ENCODE measurements around the gene NIT1. TPM values are rescaled to one million over a fixed set of nuclear protein-coding genes. Genes with fewer than 3 reads are reported as not detected.
A peak's percentile ranks its signal among the peaks of the same experiment; 100 is the strongest.

Gene NIT1
- total and polyA plus RNA-seq, 2 of the 13 experiments (the other 11 are each of a cell fraction or from before 2014, with no cell fraction given): 22.7 to 31.0 TPM

- TF ChIP-seq NR0B2 (CRISPR knock-in tag; IDR thresholded peaks at IDR 0.05): no peak
- no peak for TF ChIP-seq RERE (CRISPR knock-in tag; IDR thresholded peaks at IDR 0.05; ENCODE audit: low read depth)
- TF ChIP-seq ZNF609 (CRISPR knock-in tag; IDR thresholded peaks at IDR 0.05; ENCODE audit: borderline replicate concordance): 0 out of 2 replicates have a peak, but pooled peaks have one; percentile 25
- TF ChIP-seq ZNF605 (CRISPR knock-in tag; IDR thresholded peaks at IDR 0.05): 0 out of 2 replicates have a peak, but pooled peaks have one; percentile 37
- no peak for TF ChIP-seq AHR (CRISPR knock-in tag; IDR thresholded peaks at IDR 0.05)
- TF ChIP-seq ELK4 (CRISPR knock-in tag; IDR thresholded peaks at IDR 0.05; ENCODE audit: borderline replicate concordance): no peak
- no peak for TF ChIP-seq ETS1 (CRISPR knock-in tag; IDR thresholded peaks at IDR 0.05)
- peak; percentile 80 for TF ChIP-seq ZNF18 (CRISPR knock-in tag; IDR thresholded peaks at IDR 0.05; ENCODE audit: insufficient replicate concordance)
- TF ChIP-seq STAG1 (CRISPR knock-in tag; IDR thresholded peaks at IDR 0.05): peak; percentile 68
Observed at GRCh38 chr1:161071886-161072371, 46.0 kb upstream of the NIT1 start (continued).
